Activated naive CD4-positive, alpha-beta T cell treated with anti-CD3 and anti-CD28 coated beads, Interleukin-2, amount 10 ng/mL, durations not matched to agents 7 days and 5 days (primary cell): ENCODE data around the gene PGAM2.

ENCODE experiments used
- CTCF ChIA-PET: fragments of 350-600 bp; sonication (Branson Sonifier 250); formaldehyde crosslinking; loops from one replicate; lab custom pipeline; 2021; ENCODE audit warnings: antibody characterized with exemption; lab: Charles Lee
- DNase-seq: peaks from one replicate; pipeline ENCODE4 v3.0.0-alpha.2; 2020
- H3K27ac Mint-ChIP-seq: one replicate; pipeline ENCODE4 v1.8.0; 2021; ENCODE audit warnings: mild to moderate bottlenecking, moderate library complexity, mixed read lengths
- H3K27me3 Mint-ChIP-seq: one replicate; pipeline ENCODE4 v1.8.0; 2021; ENCODE audit warnings: mild to moderate bottlenecking, mixed read lengths
- H3K36me3 Mint-ChIP-seq: one replicate; pipeline ENCODE4 v1.8.0; 2021; ENCODE audit warnings: mixed read lengths
- H3K4me1 Mint-ChIP-seq: one replicate; pipeline ENCODE4 v1.8.0; 2021; ENCODE audit warnings: mixed read lengths
- H3K4me3 Mint-ChIP-seq: one replicate; pipeline ENCODE4 v1.8.0; 2021; ENCODE audit warnings: mild to moderate bottlenecking, moderate library complexity, mixed read lengths
- H3K9me3 Mint-ChIP-seq: one replicate; pipeline ENCODE4 v1.8.0; 2021; ENCODE audit warnings: mixed read lengths

The PGAM2 gene

DNA sequence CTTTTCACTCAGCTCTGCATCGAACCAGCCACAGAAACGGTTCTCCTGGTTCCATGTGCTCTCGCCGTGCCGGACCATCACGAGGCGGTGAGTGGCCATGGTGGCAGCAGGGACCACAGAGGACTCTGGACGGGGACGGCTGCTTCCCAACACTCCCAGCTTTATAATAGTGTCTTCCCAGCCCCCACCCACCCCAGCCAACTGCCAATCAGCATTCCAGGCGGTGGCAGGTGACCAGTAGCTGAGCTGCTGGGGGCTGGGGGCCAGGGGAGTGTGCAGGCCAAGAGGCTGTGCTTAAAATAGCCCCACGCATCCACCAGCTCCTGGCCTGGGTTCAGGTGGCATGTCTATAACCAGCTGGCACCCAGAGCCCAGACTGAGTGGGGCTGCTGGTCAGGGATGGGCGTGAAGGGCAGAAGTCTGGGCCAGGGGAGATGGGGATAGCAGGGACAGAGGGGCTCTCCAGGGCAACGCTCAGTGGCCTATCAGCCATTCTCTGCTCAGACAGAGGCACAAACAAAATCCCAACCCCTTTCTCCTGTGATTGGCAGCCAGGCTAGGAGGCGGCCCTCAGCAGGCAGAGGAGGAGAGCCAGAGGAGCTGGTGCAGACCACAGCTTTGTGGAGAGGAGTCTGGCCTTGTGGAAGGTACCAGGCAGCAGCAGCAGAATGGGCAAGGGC lies at the start of gene PGAM2:
Gene PGAM2 (minus strand): TSS at position 137 of the 680 bp plus-strand sequence. CDS start 38 bp downstream, at position 99.
- no peak within 1 kb of the TSS for H3K4me3 Mint-ChIP-seq
- CTCF ChIA-PET = interaction anchor here (0.8 kb wide), 1 partner anchor 149 kb away, joined by 3 read pairs; no protein-coding TSS in a partner anchor
- DNase-seq = no peak
- no peaks in the 10 kb centered on the region for H3K9me3 Mint-ChIP-seq
- H3K27me3 Mint-ChIP-seq = peaks cover 36% of the 10 kb centered on the region
- H3K36me3 Mint-ChIP-seq = peaks cover 10% of the 10 kb centered on the region
- peak within 1 kb of the TSS; percentile 19 for H3K27ac Mint-ChIP-seq
- H3K4me1 Mint-ChIP-seq = peaks cover 3% of the 10 kb centered on the region

DNA sequence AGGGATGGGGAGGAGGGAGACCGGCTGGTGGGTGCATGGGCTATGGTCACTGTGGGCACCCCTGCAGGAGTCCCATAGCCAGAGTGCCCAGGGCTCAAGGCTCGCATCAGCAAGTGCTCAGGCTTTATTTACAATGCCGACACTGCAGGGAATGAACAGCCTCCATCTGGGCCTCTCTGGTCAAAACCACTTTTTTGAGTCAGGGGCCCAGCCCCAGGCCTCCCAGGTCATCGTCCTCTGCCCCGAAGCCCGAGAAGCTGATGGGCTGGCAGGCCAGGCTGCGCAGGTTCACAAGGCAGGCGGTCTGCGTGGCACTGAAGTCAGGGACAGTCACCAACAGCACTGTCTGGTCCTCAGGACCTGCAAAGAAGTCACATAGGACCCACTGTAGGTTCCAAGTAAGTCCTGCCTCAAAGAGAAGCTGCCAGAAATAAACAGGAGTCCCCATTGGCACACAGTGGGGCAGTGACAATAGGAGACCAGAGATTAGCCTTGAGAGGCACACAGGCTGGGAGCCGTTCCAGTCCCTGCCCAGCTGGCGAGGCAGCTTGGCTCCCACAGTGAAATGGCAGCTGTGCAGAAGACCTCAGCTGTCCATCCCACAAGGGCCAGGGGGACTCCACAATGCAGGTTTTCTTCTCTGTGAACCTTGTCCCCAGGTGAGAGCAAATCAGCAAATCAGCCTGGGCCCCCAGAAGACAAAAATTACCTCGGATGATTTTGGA lies 49.4 kb upstream of the PGAM2 start:
- no peaks in the 10 kb centered on the region for H3K9me3 Mint-ChIP-seq
- CTCF ChIA-PET = no interaction called here
- no peaks in the 10 kb centered on the region for H3K27me3 Mint-ChIP-seq
- peaks cover 5% of the 10 kb centered on the region for H3K4me1 Mint-ChIP-seq
- peak overlapping the region; percentile 49 for H3K27ac Mint-ChIP-seq
- DNase-seq = no peak
- H3K36me3 Mint-ChIP-seq = peaks cover 28% of the 10 kb centered on the region
- no peak overlapping the region for H3K4me3 Mint-ChIP-seq

DNA sequence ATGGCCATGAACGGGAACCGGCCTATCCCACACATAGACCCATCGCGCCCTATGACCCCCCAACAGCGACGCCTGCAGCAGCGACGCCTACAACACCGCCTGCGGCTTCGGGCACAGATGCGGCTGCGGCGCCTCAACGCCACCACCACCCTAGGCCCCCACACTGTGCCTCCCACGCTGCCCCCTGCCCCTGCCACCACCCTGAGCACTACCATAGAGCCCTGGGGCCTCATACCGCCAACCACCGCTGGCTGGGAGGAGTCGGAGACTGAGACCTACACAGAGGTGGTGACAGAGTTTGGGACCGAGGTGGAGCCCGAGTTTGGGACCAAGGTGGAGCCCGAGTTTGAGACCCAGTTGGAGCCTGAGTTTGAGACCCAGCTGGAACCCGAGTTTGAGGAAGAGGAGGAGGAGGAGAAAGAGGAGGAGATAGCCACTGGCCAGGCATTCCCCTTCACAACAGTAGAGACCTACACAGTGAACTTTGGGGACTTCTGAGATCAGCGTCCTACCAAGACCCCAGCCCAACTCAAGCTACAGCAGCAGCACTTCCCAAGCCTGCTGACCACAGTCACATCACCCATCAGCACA lies 48.5 kb upstream of the PGAM2 start:
- no peak overlapping the region for H3K4me3 Mint-ChIP-seq
- no peaks in the 10 kb centered on the region for H3K4me1 Mint-ChIP-seq
- no peak for DNase-seq
- CTCF ChIA-PET = no interaction called here
- peaks cover 19% of the 10 kb centered on the region for H3K36me3 Mint-ChIP-seq
- H3K27me3 Mint-ChIP-seq = no peaks in the 10 kb centered on the region
- H3K27ac Mint-ChIP-seq = no peak overlapping the region
- no peaks in the 10 kb centered on the region for H3K9me3 Mint-ChIP-seq

DNA sequence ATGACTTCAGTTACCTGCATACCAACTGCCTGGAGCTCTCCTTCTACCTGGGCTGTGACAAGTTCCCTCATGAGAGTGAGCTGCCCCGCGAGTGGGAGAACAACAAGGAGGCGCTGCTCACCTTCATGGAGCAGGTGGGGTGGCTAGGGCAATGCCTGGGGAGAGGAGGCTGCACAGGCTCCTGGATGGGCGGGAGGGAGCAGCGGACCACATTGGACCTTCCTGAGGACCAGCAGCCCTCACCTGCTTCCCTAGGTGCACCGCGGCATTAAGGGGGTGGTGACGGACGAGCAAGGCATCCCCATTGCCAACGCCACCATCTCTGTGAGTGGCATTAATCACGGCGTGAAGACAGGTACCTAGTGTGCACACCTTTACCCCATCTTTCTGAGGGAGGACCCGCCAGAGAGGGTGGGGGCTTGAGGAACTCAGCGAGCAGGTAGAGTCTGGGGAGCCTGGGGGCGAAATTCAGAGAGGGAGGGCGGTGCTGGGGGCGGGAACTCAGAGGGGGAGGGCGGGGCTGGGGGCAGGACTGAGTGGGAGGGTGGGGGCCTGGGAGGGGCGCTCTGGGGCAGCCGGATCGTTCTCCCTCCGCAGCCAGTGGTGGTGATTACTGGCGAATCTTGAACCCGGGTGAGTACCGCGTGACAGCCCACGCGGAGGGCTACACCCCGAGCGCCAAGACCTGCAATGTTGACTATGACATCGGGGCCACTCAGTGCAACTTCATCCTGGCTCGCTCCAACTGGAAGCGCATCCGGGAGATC lies 47.8 kb upstream of the PGAM2 start:
- CTCF ChIA-PET = interaction anchor here (1.0 kb wide), 1 partner anchor 16 kb away, joined by 3 read pairs; no protein-coding TSS in a partner anchor
- no peaks in the 10 kb centered on the region for H3K27me3 Mint-ChIP-seq
- H3K4me3 Mint-ChIP-seq = no peak overlapping the region
- no peak overlapping the region for H3K27ac Mint-ChIP-seq
- no peaks in the 10 kb centered on the region for H3K9me3 Mint-ChIP-seq
- DNase-seq = no peak
- H3K36me3 Mint-ChIP-seq = peaks cover 15% of the 10 kb centered on the region
- no peaks in the 10 kb centered on the region for H3K4me1 Mint-ChIP-seq

DNA sequence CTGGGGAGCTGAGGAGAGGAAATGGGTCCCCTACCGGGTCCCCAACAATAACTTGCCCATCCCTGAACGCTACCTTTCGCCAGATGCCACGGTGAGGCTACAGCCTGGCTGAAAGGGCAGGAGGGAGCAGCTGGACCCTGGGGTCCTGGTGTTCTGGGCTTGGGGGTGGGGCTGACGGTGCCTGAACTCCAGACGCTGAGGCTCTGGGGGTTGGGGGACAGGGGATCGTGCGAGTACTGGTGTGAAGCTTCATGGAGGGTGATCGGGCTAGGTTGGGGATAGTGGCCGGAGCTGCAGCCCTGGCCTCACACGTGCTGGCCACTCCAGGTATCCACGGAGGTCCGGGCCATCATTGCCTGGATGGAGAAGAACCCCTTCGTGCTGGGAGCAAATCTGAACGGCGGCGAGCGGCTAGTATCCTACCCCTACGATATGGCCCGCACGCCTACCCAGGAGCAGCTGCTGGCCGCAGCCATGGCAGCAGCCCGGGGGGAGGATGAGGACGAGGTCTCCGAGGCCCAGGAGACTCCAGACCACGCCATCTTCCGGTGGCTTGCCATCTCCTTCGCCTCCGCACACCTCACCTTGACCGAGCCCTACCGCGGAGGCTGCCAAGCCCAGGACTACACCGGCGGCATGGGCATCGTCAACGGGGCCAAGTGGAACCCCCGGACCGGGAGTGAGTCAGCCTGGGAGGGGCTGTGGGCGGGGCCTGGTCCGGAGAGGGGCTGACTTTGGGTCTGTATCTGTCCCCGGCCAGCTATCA lies 47.0 kb upstream of the PGAM2 start:
- no peaks in the 10 kb centered on the region for H3K9me3 Mint-ChIP-seq
- no peak overlapping the region for H3K27ac Mint-ChIP-seq
- no peak overlapping the region for H3K4me3 Mint-ChIP-seq
- H3K4me1 Mint-ChIP-seq = no peaks in the 10 kb centered on the region
- CTCF ChIA-PET = interaction anchor here (1.0 kb wide), 1 partner anchor 15 kb away, joined by 3 read pairs; no protein-coding TSS in a partner anchor
- H3K27me3 Mint-ChIP-seq = no peaks in the 10 kb centered on the region
- peaks cover 11% of the 10 kb centered on the region for H3K36me3 Mint-ChIP-seq
- no peak for DNase-seq

DNA sequence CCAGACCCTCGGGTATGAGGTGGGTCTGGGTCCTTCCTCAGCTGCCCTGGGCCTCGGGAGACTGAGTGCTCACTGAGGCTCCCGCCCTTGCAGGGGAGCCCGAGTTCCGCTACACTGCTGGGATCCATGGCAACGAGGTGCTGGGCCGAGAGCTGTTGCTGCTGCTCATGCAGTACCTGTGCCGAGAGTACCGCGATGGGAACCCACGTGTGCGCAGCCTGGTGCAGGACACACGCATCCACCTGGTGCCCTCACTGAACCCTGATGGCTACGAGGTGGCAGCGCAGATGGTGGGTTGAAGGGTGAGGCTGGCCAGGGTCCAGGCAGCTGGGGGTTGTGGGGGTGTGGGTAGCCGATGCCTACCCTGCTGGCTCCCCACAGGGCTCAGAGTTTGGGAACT lies 46.4 kb upstream of the PGAM2 start:
- Mint-ChIP-seq H3K36me3 (peaks cover 8% of the 10 kb centered on the region), H3K4me1 (no peaks in the 10 kb centered on the region), H3K27me3 (no peaks in the 10 kb centered on the region), H3K4me3 (no peak overlapping the region), H3K27ac (no peak overlapping the region), H3K9me3 (no peaks in the 10 kb centered on the region)
- DNase-seq = no peak
- CTCF ChIA-PET = no interaction called here

DNA sequence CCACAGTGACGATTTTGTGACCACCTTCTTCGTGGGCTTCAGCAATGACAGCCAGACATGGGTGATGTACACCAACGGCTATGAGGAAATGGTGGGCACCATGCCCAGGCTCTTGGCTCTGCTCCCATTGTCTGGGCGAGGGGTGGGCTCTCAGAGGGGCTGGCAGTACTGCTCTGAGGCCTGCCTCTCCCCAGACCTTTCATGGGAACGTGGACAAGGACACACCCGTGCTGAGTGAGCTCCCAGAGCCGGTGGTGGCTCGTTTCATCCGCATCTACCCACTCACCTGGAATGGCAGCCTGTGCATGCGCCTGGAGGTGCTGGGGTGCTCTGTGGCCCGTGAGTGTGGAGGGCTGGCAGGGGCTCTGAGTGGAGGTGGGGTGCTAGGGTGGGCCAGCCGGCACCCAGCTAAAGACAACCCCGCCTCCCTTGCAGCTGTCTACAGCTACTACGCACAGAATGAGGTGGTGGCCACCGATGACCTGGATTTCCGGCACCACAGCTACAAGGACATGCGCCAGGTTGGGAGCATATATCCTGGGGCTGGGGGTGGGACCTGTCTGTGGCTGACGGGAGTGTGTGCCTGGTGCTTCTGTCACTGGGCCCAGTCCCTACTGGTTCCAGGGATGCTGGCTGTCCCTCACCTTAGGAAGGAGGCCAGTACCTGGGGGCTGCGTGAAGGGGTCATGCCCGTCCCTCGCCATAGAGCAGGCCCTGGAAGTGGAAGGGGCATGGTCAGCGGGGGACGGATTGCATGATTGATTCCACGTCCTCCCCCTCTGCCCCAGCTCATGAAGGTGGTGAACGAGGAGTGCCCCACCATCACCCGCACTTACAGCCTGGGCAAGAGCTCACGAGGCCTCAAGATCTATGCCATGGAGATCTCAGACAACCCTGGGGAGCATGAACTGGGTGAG lies 45.6 kb upstream of the PGAM2 start:
- no peak for DNase-seq
- Mint-ChIP-seq H3K4me1 (no peaks in the 10 kb centered on the region), H3K27ac (no peak overlapping the region), H3K9me3 (no peaks in the 10 kb centered on the region), H3K27me3 (peaks cover 6% of the 10 kb centered on the region), H3K4me3 (no peak overlapping the region), H3K36me3 (peaks cover 8% of the 10 kb centered on the region)
- CTCF ChIA-PET = no interaction called here

DNA sequence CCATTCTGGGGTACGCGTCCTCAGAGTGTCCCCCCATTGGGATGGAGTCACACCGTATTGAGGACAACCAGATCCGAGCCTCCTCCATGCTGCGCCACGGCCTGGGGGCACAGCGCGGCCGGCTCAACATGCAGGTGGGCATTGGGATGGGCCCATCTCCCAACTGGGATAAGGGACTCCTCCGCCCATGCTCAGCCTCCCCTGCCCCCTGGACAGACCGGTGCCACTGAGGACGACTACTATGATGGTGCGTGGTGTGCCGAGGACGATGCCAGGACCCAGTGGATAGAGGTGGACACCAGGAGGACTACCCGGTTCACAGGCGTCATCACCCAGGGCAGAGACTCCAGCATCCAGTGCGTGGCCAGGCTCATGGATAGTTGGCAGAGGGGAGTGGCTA lies 44.6 kb upstream of the PGAM2 start:
- Mint-ChIP-seq H3K9me3 (no peaks in the 10 kb centered on the region), H3K27me3 (peaks cover 16% of the 10 kb centered on the region), H3K4me1 (peaks cover 3% of the 10 kb centered on the region), H3K36me3 (peaks cover 8% of the 10 kb centered on the region), H3K4me3 (no peak overlapping the region), H3K27ac (no peak overlapping the region)
- CTCF ChIA-PET = interaction anchor here (1.2 kb wide), 1 partner anchor 16 kb away, joined by 3 read pairs; no protein-coding TSS in a partner anchor
- no peak for DNase-seq

DNA sequence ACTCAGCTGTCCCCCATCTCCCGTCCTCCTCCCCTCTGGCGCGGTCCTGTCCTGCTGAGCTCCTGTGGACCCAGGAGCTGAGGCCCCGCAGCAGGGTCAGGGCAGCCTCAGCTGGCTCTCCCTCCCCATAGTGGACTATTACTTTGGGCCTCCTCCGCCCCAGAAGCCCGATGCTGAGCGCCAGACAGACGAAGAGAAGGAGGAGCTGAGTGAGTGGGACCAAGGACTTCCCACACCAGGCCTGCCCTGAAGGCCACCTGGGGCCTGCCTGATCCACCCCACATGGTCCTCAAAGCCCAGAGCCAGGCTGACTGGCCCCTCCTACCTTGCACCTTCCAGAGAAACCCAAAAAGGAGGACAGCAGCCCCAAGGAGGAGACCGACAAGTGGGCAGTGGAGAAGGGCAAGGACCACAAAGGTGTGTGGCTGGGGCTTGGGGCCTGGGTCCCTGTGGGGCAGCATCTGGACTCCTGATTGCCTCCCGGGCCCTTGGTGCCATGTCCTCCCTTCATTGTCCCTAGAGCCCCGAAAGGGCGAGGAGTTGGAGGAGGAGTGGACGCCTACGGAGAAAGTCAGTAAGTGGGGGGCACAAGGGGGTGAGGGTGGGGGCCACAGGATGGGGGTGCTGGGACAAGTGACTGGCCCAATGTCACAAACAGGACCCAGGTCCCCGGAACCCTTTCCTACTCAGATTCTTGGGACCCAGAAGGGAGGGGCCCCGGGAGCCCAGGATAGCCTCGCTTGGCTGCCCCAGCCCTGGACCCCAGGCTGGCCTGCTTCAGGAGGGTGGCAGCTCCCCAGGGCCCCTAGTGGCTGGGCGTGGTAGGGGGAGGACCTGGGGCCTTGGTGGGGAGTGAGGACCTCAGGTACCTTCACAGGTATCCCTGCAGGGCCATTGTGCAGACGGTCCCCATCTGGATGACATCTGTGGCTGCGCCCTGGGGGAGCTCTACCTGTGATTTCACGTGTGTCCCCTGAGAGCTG lies 43.7 kb upstream of the PGAM2 start:
- Mint-ChIP-seq H3K27ac (no peak overlapping the region), H3K36me3 (peaks cover 4% of the 10 kb centered on the region), H3K9me3 (no peaks in the 10 kb centered on the region), H3K4me1 (peaks cover 3% of the 10 kb centered on the region), H3K27me3 (peaks cover 25% of the 10 kb centered on the region), H3K4me3 (no peak overlapping the region)
- no peak for DNase-seq
- CTCF ChIA-PET = interaction anchor here (1.2 kb wide), 1 partner anchor 17 kb away, joined by 3 read pairs; no protein-coding TSS in a partner anchor

DNA sequence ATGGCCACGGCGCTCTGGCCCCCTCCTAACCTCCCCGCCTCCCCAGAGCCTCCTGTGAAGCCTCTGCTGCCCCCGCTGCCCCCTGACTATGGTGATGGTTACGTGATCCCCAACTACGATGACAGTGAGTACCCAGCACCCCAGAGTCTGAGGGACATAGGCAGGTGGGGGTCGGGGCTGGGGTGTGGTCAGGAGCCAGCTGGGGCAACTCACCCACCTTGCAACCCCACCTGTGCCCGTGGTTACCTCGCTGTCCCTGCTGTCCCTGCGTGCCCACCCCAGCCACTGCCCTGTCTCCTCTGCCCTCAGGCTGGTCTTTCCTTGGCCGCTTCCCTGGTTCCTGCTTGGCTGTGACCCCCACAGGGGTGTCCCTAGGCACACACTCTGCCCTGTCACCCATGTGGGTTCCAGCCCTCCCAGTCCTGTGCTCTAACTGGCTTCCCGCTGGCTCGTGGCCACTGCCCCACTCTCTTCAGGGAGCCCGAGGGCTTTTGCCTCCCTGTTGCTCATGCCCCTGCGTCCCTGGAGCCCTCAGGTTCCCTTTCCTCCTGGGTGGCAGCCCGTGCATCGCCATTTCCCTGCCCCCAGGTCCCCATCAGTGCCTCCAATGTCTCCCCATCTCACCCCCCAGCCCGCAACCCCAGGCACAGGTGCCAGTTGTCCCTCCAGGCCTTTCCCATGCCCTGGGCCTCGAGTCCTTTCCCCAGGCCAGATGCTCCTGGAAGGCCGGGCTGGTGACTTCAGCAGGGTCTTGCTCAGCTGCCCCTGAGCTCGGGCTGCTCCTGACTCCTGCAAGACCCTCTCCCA lies 42.8 kb upstream of the PGAM2 start:
- peaks cover 3% of the 10 kb centered on the region for H3K4me1 Mint-ChIP-seq
- DNase-seq = no peak

More for the DNA sequence above, 42.8 kb upstream of the PGAM2 start:
- H3K27ac Mint-ChIP-seq = no peak overlapping the region
- CTCF ChIA-PET = no interaction called here
- H3K36me3 Mint-ChIP-seq = no peaks in the 10 kb centered on the region
- no peaks in the 10 kb centered on the region for H3K9me3 Mint-ChIP-seq
- H3K27me3 Mint-ChIP-seq = peaks cover 33% of the 10 kb centered on the region
- no peak overlapping the region for H3K4me3 Mint-ChIP-seq
